ENCODE measurements around the gene NMB.

Gene NMB

DNA sequence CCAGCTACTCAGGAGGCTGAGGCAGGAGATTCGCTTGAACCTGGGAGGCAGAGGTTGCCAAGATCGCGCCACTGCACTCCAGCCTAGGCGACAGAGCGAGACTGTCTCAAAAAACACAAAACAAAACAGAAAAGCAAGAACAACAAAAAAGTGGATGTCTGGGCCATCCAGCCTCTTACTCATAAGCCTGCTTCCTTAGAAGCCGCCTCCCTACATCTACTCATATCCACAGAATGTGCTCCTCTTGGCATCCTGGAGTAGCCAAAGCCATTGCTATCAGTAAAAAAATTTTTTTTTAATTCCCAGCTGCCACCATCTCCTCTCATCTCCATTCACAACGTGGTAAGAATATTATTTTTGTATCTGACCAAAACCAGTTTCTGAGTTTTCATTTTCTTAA is 46.4 kb downstream of the NMB start:
- DNase-seq (ENCODE audit: low read depth in 2 of 2) = no peak

DNA sequence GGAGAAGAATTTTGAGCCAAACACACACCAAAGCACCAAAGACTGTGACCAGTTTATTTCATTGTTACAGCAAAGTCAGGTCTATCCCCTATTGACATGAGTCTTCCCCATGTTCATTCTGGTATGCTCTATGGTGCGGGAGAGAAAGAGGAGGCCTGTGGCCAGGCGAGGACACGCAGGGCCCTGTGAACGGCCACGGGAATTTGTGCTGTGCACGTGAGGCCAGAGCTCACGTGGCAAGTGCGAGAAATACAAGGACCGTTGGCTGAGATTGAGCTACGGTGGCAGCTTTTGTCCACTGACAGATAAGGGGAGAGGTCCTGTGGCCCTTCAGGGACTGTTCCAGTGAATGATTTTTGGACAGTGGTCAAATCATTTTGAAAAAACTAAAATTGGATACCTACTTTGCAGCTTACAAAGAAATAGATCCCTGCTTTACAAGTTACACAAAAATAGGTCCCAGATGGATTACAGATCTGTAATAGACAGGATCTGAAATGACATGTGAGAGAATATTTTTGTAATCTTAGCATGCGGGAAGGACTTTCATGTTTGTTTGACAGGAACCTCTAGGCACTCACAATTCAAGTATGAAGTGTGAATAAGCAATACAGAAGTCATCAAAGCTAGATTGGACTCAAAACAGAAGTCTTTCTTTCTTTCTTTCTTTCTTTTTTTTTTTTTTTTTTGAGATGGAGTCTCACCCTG is 48.0 kb downstream of the NMB start:
- no peak for DNase-seq (ENCODE audit: low read depth in 2 of 2)

DNA sequence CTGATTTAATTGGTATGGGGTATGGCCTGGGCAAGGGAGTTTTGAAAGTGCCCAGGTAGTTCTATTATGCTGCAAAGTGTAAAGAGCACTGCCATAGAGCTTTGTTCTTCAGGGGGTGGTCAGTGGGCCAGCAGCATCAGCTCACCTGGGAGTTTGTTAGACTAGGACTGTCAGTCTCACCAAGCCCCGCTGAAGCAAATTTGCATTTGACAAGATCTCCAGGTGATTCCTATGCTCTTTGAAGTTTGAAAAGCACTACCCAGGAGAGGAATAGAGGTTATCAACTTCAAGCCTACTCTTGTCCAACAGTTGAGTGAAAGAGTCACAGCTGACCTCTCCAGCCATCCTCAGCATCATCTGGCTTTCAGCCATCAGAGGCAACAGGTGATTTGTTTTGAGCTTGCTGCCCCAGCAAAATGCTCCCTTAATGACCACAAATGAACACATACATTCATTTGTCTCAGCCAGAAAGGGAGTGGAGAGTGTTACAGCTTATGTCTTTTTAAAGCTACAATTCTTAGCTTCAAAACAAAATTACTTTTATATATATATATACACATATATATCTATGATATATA is 49.2 kb downstream of the NMB start:
- DNase-seq (ENCODE audit: low read depth in 2 of 2) = no peak

DNA sequence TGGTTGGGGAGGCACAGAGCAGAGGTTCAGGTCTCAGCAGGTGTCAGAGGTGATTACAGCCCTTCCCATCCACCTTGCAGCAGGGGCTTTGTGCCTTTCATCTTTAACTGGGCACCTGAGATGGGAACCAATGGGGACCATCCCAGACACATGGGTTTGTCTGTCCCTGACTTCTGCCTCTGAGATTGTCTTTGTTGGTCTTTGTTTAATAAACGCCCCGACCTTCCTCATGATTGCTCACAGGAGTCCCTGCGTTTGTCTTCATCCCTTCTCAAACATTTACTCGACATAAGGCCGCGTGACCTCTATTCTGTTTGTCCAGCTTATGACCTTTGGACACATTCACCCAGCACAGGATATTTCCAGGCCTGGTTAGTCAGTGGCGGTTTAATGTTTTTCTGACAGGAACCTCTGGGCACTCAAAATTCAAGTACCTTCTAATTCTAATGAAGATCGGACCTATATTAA is 51.3 kb downstream of the NMB start:
- DNase-seq (ENCODE audit: low read depth in 2 of 2) = no peak

DNA sequence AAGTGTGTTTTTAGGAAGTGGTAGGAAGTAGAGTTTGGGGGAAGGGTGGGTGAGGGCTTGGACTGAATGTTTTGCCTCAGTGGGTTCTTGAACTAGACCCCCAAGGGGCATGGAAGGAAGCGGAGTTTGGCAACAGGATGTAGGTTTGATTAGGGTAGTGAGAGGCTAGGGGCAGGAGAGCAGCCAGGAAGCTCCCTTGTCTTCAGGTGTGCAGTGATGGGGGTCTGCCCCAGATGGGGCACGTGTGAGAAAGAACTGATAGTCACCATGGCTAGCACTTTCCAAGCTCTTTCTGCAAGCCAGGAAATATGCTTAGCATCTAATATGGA is 52.5 kb downstream of the NMB start:
- no peak for DNase-seq (ENCODE audit: low read depth in 2 of 2)
